Lower leg skin (tissue), 3 donors: Measurements from ENCODE around the gene SPHK2.

ENCODE experiments used
- POLR2A ChIP-seq, 2 donors: fragments of 450-650 bp; IDR thresholded peaks; one replicate each; pipeline ENCODE4 v1.6.1; 2016 to 2017; ENCODE audit warnings: antibody characterized with exemption in 2 of 2, mild to moderate bottlenecking in 1 of 2, moderate library complexity in 1 of 2
- TF ChIP-seq, protein P1 (sequence below), 3 donors: fragments of 450-650 bp; IDR thresholded peaks; one replicate each; pipeline ENCODE4 v1.5.1; 2016; ENCODE audit warnings: antibody characterized with exemption in 3 of 3, mild to moderate bottlenecking in 3 of 3, moderate library complexity in 2 of 3

DNA sequence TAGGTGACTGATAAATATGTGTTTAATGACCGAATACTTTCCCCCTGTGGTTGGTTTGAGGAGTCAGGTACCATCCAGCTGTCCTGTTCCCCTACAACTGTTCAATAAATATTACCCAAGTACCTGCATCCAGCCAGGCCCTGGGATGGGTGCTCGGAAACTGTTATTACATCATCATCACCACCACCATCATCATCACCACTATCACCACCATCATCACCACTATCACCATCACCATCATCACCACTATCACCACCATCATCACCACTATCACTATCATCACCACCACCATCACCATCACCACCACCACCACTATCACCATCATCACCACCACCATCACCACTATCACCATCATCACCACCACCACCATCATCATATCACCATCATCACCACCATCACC is 49.5 kb downstream of the SPHK2 start:
- no peak for TF ChIP-seq POLR2A (IDR thresholded peaks at IDR 0.05)
- TF ChIP-seq, protein P1, sequence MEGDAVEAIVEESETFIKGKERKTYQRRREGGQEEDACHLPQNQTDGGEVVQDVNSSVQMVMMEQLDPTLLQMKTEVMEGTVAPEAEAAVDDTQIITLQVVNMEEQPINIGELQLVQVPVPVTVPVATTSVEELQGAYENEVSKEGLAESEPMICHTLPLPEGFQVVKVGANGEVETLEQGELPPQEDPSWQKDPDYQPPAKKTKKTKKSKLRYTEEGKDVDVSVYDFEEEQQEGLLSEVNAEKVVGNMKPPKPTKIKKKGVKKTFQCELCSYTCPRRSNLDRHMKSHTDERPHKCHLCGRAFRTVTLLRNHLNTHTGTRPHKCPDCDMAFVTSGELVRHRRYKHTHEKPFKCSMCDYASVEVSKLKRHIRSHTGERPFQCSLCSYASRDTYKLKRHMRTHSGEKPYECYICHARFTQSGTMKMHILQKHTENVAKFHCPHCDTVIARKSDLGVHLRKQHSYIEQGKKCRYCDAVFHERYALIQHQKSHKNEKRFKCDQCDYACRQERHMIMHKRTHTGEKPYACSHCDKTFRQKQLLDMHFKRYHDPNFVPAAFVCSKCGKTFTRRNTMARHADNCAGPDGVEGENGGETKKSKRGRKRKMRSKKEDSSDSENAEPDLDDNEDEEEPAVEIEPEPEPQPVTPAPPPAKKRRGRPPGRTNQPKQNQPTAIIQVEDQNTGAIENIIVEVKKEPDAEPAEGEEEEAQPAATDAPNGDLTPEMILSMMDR (IDR thresholded peaks at IDR 0.05), result no peak
